SW480 (cell line): ENCODE data around the gene TAX1BP3.
A peak's percentile ranks its signal among the peaks of the same experiment; 100 is the strongest.
"Not testable (repeated sequence)": the region's sequence is repeated elsewhere in the genome, so short reads cannot be mapped to it uniquely, and the experiment has no call there.

Source experiments
- DNase-seq: peaks from one replicate; pipeline ENCODE4 v3.0.0-alpha.2; 2016; ENCODE audit warnings: low spot score

Gene TAX1BP3

GRCh38 chr17:3668279-3669084 lies at the start of gene TAX1BP3, which contains the start of gene EMC6:
Gene TAX1BP3 (minus strand): TSS chr17:3668578. CDS start chr17:3668526, 52 bp downstream.
Gene EMC6 (plus strand): TSS chr17:3668812. CDS start chr17:3669147, 335 bp downstream.
- peak; percentile 97 for DNase-seq

GRCh38 chr17:3715296-3715695 lies 46.9 kb upstream of the TAX1BP3 start:
- no peak for DNase-seq

- no peak for DNase-seq
Observed at GRCh38 chr17:3712811-3713463, 44.6 kb upstream of the TAX1BP3 start.

- DNase-seq, result peak; percentile 27
Observed at GRCh38 chr17:3710951-3711383, 42.6 kb upstream of the TAX1BP3 start.

- no peak for DNase-seq
Observed at GRCh38 chr17:3708366-3708765, 40.0 kb upstream of the TAX1BP3 start.

- not testable (repeated sequence) for DNase-seq
Observed at GRCh38 chr17:3705718-3705984, 37.3 kb upstream of the TAX1BP3 start.

- no peak for DNase-seq
Observed at GRCh38 chr17:3704931-3705717, 36.7 kb upstream of the TAX1BP3 start.

- DNase-seq, result not testable (repeated sequence)
Observed at GRCh38 chr17:3702041-3702539, 33.7 kb upstream of the TAX1BP3 start.

- no peak for DNase-seq
Observed at GRCh38 chr17:3699951-3700350, 31.6 kb upstream of the TAX1BP3 start.

- no peak for DNase-seq
Observed at GRCh38 chr17:3698139-3698538, 29.8 kb upstream of the TAX1BP3 start.

GRCh38 chr17:3697103-3697476 lies 28.7 kb upstream of the TAX1BP3 start:
- DNase-seq, result no peak

- DNase-seq, result peak; percentile 50
Observed at GRCh38 chr17:3695723-3696411, 27.5 kb upstream of the TAX1BP3 start, which contains the start of gene P2RX5. Gene P2RX5 (minus strand): TSS chr17:3696155. CDS start chr17:3696005, 150 bp downstream.

GRCh38 chr17:3695129-3695722 lies 26.8 kb upstream of the TAX1BP3 start:
- peak; percentile 31 for DNase-seq

- DNase-seq, result no peak
Observed at GRCh38 chr17:3693829-3694231, 25.5 kb upstream of the TAX1BP3 start.

GRCh38 chr17:3693141-3693540 lies 24.8 kb upstream of the TAX1BP3 start:
- DNase-seq, result no peak

GRCh38 chr17:3692346-3692745 lies 24.0 kb upstream of the TAX1BP3 start:
- no peak for DNase-seq

- DNase-seq, result no peak
Observed at GRCh38 chr17:3691617-3692067, 23.3 kb upstream of the TAX1BP3 start.

- DNase-seq, result no peak
Observed at GRCh38 chr17:3690094-3690715, 21.8 kb upstream of the TAX1BP3 start.

GRCh38 chr17:3689262-3690093 lies 21.1 kb upstream of the TAX1BP3 start:
- no peak for DNase-seq

GRCh38 chr17:3688852-3689261 lies 20.5 kb upstream of the TAX1BP3 start:
- DNase-seq, result no peak
